22Rv1 (cell line): ENCODE results near the gene GALNT16.

Experiments used
- CTCF ChIP-seq: fragments of 450-650 bp; IDR thresholded peaks from 2 replicates; pipeline ENCODE4 v1.5.1; 2017; ENCODE audit warnings: mild to moderate bottlenecking
- ZFX ChIP-seq: fragments of 450-650 bp; IDR thresholded peaks from 2 replicates; pipeline ENCODE4 v1.6.1; 2017; ENCODE audit warnings: antibody characterized with exemption, borderline replicate concordance

DNA sequence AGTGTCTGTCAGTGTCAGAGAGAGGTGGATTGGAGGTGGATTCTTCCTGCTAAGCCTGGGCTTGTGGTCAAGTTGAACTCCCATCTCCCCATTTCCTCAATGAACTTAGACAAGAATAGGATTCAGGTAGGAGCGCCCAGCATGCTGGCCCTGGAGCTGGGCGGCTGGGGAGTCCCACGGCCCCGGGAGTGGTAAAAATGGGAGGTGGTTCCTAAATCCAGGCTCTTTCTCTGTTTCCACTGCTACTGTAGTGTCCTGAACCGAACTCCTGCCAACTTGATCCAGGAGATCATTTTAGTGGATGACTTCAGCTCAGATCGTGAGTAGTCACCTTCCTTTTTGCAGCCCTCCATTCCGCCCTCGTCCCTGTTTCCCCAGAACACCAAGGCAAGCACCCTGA, 65.1 kb downstream of the GALNT16 start:
- TF ChIP-seq CTCF (no peak), ZFX (no peak)
